KBM-7 (cell line): ENCODE measurements around the gene CPXM2.

Experiments
- DNase-seq: peaks from one replicate; pipeline ENCODE4 v3.0.0-alpha.2; 2015
- in situ Hi-C: fragments of 300-500 bp; cut with MboI; formaldehyde crosslinking; loops from 2 replicates; pipeline ENCODE4 v1.14.3; 2020; ENCODE audit warnings: low sequenced_read_pairs, low pct_unique_long_range_greater_than_20kb, mixed read lengths

Gene CPXM2

DNA sequence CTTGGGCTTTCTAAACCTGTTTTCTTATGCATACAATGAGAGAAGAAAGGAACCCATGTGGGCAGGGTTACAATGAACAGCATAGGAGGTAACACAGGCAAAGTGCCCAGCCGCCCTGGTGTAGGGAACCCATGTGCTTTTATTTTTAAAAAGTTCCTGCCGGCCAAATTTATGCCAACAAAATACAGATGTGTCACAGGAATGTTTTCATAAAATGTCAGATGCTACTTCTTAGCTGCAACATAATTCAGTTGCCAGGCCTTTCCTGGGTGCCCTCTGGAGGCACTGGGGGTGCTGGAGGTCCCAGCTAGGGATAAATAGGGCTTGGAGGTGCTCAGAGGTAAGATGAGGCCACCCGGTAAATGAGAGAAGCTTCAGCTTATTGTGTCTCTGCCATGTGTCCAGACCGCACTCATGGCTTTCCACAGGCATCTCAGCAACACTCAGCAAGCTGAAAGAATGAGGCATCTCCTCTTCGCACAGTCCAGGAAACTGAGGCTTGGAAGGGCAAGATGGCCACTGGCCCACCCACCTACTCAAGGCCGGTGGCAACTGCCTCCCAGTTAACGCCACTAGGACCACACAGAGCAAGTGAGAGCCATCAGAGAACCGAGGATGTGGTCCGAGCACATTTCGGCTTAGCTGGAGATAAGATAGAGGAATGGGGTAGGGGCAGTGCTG lies 58.3 kb downstream of the CPXM2 start:
- in situ Hi-C loops = no loop called here
- no peak for DNase-seq

- no peak for DNase-seq
- in situ Hi-C loops = no loop called here
Measured at GRCh38 chr10:123831259-123831658, 60.3 kb downstream of the CPXM2 start.

DNA sequence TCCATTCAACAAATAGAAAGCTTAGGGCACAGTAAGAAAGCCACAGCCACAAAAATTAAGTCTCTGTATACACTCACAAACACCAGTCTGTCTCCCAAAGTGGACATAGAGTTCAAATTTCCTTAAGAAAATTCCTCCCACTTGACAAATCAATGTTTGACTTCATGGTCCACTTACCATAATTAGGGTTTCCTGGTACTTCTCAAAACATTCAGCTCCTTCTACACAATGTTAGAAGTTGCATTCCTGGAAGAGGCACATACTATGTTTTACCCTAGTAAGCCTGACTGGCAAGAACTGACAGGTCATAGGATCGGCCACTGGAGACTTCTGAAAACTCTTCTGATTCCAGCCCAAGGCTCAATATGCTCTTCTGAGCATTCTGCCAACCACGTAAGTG lies 70.5 kb downstream of the CPXM2 start:
- DNase-seq = no peak
- in situ Hi-C loops = no loop called here

GRCh38 chr10:123809632-123810031 lies 82.0 kb downstream of the CPXM2 start:
- in situ Hi-C loops = no loop called here
- no peak for DNase-seq

DNA sequence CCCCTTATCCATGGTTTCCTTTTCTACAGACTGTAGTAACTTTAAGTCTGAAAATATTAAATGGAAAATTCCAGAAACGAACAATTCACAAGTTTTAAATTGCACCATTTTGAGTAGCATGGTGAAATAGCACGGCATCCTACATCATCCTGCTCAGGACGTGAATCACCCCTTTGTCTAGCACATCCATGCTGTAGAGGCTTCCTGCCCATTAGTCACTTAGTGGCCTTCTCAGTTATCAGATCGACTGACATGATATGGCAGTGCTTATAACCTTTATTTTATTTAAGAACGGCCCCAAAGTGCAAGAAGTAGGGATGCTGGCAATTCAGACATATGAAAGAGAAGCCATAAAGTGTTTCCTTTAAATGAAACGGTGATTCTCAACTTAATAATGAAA lies 82.7 kb downstream of the CPXM2 start:
- DNase-seq = no peak

DNA sequence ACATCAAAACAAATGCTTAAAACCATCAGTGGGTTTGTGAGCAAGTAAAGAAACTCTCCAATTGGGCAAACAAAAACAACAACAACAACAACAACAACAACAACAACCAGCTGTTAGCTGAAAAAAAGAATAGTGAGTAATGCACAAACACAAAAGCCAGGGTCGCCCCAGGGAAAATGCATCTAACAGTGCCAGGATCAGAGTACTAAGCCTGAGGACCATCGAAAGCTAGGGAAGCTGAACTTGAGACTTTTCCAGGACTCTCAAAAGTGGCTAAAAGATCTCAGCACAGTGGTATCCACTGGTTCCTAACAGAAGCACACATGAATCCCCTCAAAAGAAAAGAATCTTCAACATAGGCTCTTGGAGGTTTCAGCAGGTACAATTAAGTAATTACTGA lies 83.3 kb downstream of the CPXM2 start:
- DNase-seq = no peak

More for the DNA sequence above, 82.7 kb downstream of the CPXM2 start:
- in situ Hi-C loops = no loop called here

DNA sequence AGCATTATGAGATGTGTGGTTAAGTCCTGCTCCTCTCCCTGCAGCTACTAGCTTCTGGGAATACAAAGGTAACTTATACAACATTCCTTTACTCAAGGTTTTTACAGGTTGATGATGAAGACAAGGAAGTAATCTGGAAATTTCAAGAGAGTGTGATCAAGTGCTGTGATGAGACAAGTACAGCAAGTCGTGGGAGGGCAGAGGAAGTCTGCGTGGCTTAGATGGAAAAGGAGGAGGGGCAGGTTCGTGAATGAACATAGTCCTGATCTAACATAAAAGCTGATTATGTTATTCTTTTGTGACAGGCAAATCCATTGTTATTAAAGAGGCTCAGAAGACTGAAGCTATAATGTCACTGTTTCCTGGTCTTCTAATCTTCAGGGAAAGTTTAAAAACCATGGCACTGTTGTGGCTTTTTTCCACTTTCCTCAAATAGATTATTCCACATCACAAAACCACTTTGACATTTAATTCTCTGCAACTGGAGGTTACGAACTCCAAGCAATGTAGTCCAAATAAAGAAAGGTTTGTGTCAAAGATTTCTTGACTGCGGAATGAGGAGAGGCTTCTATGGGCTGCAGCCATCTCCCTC lies 84.1 kb downstream of the CPXM2 start:
- in situ Hi-C loops = no loop called here
- no peak for DNase-seq

More for the DNA sequence above, 83.3 kb downstream of the CPXM2 start:
- in situ Hi-C loops = no loop called here

DNA sequence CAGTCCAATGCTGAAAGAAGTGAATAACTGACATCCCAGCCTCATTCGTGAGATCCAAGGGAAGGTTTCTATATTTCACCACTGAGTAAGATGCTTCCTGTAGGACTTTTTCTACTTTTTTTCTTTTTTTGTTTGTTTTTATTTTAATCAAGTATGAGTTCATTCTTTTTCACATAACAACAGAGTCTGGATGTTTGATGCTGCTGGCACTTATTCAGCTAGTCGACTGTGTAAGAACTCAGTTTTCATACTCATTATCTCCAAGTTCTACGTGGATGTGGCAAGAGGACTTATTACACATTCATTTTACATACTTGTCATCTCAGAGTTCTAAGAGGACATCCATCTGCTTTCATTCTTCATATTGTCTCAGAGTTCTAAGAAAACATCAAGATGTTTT lies 86.9 kb downstream of the CPXM2 start:
- in situ Hi-C loops = no loop called here

DNA sequence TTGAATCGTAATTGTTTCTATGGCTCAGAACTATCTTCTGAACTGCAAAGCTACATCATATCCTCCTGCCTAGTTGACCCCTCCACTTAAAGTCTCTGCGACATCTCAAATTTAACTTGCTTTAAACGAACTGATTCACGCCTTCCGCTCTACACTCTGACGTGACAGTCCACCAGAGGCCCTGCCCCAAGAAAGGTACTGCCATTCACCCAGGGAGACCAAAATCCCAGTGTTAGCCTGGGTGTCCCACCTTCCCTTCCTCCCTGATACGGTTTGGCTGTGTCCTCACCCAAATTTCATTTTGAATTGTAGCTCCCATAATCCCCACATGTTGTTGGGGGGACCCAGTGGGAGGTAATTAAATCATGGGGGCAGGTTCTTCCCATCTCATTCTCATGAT lies 90.8 kb downstream of the CPXM2 start:
- DNase-seq = no peak
- in situ Hi-C loops = no loop called here

More for the DNA sequence above, 86.9 kb downstream of the CPXM2 start:
- DNase-seq = no peak

DNA sequence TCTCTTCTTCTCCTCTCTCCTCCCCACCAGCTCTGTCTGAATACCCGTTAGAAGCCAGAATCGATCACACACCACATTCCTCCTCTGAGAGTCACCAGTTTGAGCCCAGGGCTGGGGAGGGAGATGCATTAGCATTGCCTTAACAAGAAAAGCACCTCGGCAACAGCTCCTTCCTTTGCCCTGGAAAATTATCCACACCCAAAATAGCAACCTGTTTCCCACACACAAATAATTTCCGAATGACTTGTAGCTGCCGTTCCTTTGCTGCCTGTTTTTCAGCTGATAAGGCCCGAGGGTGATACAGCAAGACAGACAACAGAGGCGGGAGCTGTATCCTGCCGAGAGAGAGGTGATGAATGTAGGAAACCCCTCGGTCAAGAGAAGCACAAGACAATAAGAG lies 91.3 kb downstream of the CPXM2 start:
- no peak for DNase-seq
- in situ Hi-C loops = no loop called here

GRCh38 chr10:123798856-123799255 lies 92.8 kb downstream of the CPXM2 start:
- DNase-seq = no peak
- in situ Hi-C loops = no loop called here

DNA sequence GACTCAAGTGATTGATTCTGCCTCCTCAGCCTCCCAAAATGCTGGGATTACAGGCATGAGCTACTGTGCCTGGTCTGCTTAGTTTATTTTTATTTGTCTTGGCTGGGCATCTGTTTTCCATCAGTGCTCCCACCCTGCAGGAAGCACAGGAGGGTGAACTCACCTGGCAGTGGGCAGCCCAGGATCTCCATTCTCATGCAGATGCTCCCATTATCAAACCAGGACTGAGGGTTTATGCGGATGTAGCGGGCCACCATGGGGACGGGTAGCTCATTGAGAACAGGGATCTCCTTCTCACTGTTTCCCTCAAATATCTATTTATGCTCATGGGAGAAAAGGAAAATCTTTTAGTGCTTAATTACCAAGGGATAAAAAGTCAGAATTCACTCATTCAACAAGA lies 93.8 kb downstream of the CPXM2 start:
- in situ Hi-C loops = no loop called here
- DNase-seq = no peak

DNA sequence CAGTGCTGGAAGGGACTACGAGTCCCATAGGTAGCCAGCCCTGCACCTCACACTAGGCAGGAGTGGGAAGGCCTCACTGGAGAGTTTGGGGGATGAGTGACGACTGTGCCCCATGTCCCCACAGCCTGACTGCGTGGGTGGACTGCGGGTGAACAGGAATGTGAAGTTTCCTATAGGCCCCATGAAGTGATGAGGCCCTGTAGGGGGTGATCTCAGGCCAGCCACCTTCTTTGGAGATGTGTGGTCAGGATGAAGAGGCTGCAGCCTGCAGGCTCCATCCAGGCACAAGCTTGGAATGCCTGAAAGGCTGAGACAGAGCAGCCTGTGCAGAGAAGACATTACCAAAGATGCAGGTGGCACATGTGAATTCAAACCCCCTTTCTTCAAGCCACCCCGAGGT lies 94.9 kb downstream of the CPXM2 start:
- DNase-seq = no peak
- in situ Hi-C loops = no loop called here

GRCh38 chr10:123795846-123796590 lies 95.6 kb downstream of the CPXM2 start:
- in situ Hi-C loops = no loop called here
- DNase-seq = no peak

GRCh38 chr10:123795196-123795780 lies 96.3 kb downstream of the CPXM2 start:
- in situ Hi-C loops = no loop called here
- DNase-seq = no peak

DNA sequence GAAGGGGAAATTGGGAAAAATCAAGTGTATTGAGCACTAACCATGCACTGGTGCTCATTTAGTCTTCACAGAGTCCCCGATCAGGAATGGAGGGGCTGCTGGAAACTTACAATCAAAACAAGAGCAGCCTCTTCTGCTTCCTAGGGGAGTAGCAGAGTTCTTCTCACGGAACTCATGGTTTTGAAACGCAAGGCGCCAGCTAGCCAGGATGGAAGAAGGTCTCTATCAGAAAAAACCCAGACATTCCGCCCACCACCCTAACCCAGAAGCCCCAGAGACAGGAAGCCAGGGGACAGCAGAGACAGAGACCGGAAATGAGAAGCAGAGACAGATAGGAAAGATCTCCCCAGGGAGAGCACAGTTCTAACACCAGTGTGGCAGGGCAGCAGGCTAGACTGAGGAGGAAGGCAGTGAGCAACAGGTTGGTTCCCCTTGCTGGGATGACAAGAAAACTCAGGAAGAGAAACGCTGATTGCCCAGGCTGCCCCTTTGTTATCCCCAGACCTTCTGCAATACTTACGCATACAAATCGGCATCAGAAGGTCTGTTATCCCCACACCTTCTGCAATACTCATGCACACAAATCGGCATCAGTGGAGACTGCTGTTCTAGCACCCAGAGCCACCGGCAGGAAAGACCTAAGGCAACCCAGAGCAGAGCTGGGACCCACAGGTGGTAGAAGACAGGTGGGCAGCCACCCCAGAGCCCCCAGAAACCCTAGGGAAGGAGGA lies 99.2 kb downstream of the CPXM2 start:
- no peak for DNase-seq
- in situ Hi-C loops = no loop called here

- in situ Hi-C loops = no loop called here
- DNase-seq = no peak
Measured at GRCh38 chr10:123790132-123790885, 101.3 kb downstream of the CPXM2 start.

GRCh38 chr10:123788981-123789380 lies 102.6 kb downstream of the CPXM2 start:
- in situ Hi-C loops = no loop called here
- no peak for DNase-seq

DNA sequence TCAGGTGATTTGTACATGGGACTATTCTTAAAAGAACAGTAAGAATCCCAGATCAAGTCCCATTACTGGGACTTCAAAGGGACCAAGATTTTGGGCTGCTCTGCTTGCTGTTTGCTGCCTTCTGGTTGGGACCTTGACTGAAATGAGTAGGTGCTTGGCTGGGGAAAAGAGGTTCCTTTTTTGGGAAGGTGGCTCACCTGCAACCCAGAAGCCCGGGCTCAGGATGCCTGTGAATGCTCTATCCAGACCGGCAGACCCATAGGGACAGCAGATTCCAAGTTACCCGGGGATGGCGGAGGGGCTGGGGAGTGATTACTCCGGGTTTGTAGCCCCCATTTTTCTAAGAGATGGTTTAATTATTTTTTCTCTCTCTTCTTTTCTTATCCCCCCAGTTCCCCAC lies 104.0 kb downstream of the CPXM2 start:
- no peak for DNase-seq
- in situ Hi-C loops = no loop called here
